HepG2 (cell line): ENCODE measurements around the gene MAPK1. TPM values are rescaled to one million over a fixed set of nuclear protein-coding genes. Genes with fewer than 3 reads are reported as not detected.

ENCODE experiments used
- AKAP8 ChIP-seq: sonication (generic); formaldehyde crosslinking; IDR thresholded peaks from 2 replicates; pipeline ENCODE4 v1.5.1; 2020; ENCODE audit warnings: mild to moderate bottlenecking, missing genetic modification reagents
- ATF7-NPFF ChIP-seq: sonication (generic); formaldehyde crosslinking; IDR thresholded peaks from 2 replicates; pipeline ENCODE4 v1.8.1; 2023; ENCODE audit warnings: mild to moderate bottlenecking, low read depth, missing genetic modification reagents, moderate library complexity
- CBX2 ChIP-seq, 2 experiments: fragments of 200-600 bp in 1 of 2; sonication (generic); formaldehyde crosslinking in 1 of 2; IDR thresholded peaks; 2 replicates each; pipeline versions ENCODE4 v1.7.0 to v1.8.1; 2018 to 2022; ENCODE audit warnings: low read depth in 2 of 2, low read length in 1 of 2, mild to moderate bottlenecking in 1 of 2, missing genetic modification reagents in 1 of 2
- GRHL1 ChIP-seq: sonication (generic); formaldehyde crosslinking; conservative IDR thresholded peaks from 2 replicates; pipeline ENCODE4 v1.8.0; 2022; ENCODE audit warnings: missing genetic modification reagents
- GTF3A ChIP-seq: sonication (generic); formaldehyde crosslinking; conservative IDR thresholded peaks from 2 replicates; pipeline ENCODE4 v1.4.0; 2020; ENCODE audit warnings: mild to moderate bottlenecking, missing genetic modification reagents
- HBP1 ChIP-seq: IDR thresholded peaks from 2 replicates; pipeline ENCODE4 v1.6.1; 2016; ENCODE audit warnings: low read depth, control low read depth
- HDAC2 ChIP-seq: sonication (generic); formaldehyde crosslinking; IDR thresholded peaks from 2 replicates; pipeline ENCODE4 v1.4.0; 2020; ENCODE audit warnings: missing genetic modification reagents
- KLF12 ChIP-seq: sonication (generic); formaldehyde crosslinking; IDR thresholded peaks from 2 replicates; pipeline ENCODE4 v1.4.0; 2020; ENCODE audit warnings: missing genetic modification reagents, borderline replicate concordance
- KLF6 ChIP-seq: IDR thresholded peaks from 2 replicates; pipeline ENCODE4 v1.8.0; 2016; ENCODE audit warnings: missing biosample characterization, missing genetic modification reagents
- MED8 ChIP-seq: sonication (generic); formaldehyde crosslinking; IDR thresholded peaks from 2 replicates; pipeline ENCODE4 v1.8.1; 2023; ENCODE audit warnings: mild to moderate bottlenecking, missing genetic modification reagents; ENCODE audit not compliant: insufficient replicate concordance
- MZF1 ChIP-seq: sonication (generic); formaldehyde crosslinking; IDR thresholded peaks from 2 replicates; pipeline ENCODE4 v1.8.1; 2023; ENCODE audit warnings: mild to moderate bottlenecking, missing genetic modification reagents, borderline replicate concordance
- PHF5A ChIP-seq: IDR thresholded peaks from one replicate; pipeline ENCODE4 v1.6.1; 2018; ENCODE audit warnings: low read depth, missing genetic modification reagents; ENCODE audit not compliant: unreplicated experiment
- RBAK ChIP-seq: sonication (generic); formaldehyde crosslinking; IDR thresholded peaks from 2 replicates; pipeline ENCODE4 v1.5.1; 2020; ENCODE audit warnings: mild to moderate bottlenecking, missing genetic modification reagents
- RCOR2 ChIP-seq: IDR thresholded peaks from 2 replicates; pipeline ENCODE4 v1.6.1; 2016; ENCODE audit warnings: missing biosample characterization, missing genetic modification reagents
- SIX4 ChIP-seq: sonication (generic); formaldehyde crosslinking; IDR thresholded peaks from 2 replicates; pipeline ENCODE4 v1.4.0; 2020; ENCODE audit warnings: missing genetic modification reagents
- SMC3 ChIP-seq: IDR thresholded peaks from 2 replicates; pipeline ENCODE4 v1.6.1; 2011; ENCODE audit warnings: low read length, improper control_type of control experiment
- ZFYVE20 ChIP-seq: sonication (generic); formaldehyde crosslinking; IDR thresholded peaks from 2 replicates; pipeline ENCODE4 v1.8.0; 2023; ENCODE audit warnings: low read depth, mild to moderate bottlenecking, moderate library complexity, missing genetic modification reagents, borderline replicate concordance
- ZNF367 ChIP-seq: sonication (generic); formaldehyde crosslinking; IDR thresholded peaks from 2 replicates; pipeline ENCODE4 v1.4.0; 2020; ENCODE audit warnings: missing genetic modification reagents, borderline replicate concordance
- ZNF768 ChIP-seq: sonication (generic); formaldehyde crosslinking; IDR thresholded peaks from 2 replicates; pipeline ENCODE4 v1.4.0; 2020; ENCODE audit warnings: missing genetic modification reagents
- ZNF773 ChIP-seq: sonication (generic); formaldehyde crosslinking; IDR thresholded peaks from 2 replicates; pipeline ENCODE4 v1.4.0; 2020; ENCODE audit warnings: missing genetic modification reagents, borderline replicate concordance
- polyA plus RNA-seq, 8 experiments: library from polyadenylated mRNA; depleted of rRNA in 3 of 8; stranded (reverse) in 7 of 8; unstranded in 1 of 8; fragments of >200 nt; fragmentation: Illumina TruSeq in 4 of 8; extraction: Trizol in 4 of 8; gene quantifications; 2 replicates each; pipeline versions ENCODE4 v1.2.1 to v1.2.3, GENCODE V29; 2011 to 2016; ENCODE audit warnings: low read depth in 4 of 8, missing spikeins in 1 of 8, mixed read lengths in 1 of 8; ENCODE audit not compliant: insufficient read depth in 1 of 8
- total RNA-seq, 5 experiments: library from RNA; depleted of rRNA; stranded (reverse); fragments of >200 nt; fragmentation: Illumina TruSeq; extraction: Trizol; gene quantifications; 2 replicates each; pipeline ENCODE4 v1.2.3, GENCODE V29; 2016; ENCODE audit warnings: low read depth in 1 of 5
- TF ChIP-seq, protein P1 (sequence below): sonication (generic); formaldehyde crosslinking; IDR thresholded peaks from 2 replicates; pipeline ENCODE4 v1.5.0; 2020; ENCODE audit warnings: missing genetic modification reagents
- TF ChIP-seq, protein P2 (sequence below): sonication (generic); formaldehyde crosslinking; IDR thresholded peaks from 2 replicates; pipeline ENCODE4 v1.4.0; 2020; ENCODE audit warnings: low read depth, mild to moderate bottlenecking, missing genetic modification reagents
- TF ChIP-seq, protein P3 (sequence below): sonication (generic); formaldehyde crosslinking; IDR thresholded peaks from 2 replicates; pipeline ENCODE4 v1.5.0; 2020; ENCODE audit warnings: mild to moderate bottlenecking, missing genetic modification reagents

Gene MAPK1
- total and polyA plus RNA-seq, 2 of the 13 experiments (the other 11 are each of a cell fraction or from before 2014, with no cell fraction given) = 107 to 114 TPM

GRCh38 chr22:21867528-21868266, at the start of gene MAPK1 (continued):
- TF ChIP-seq GTF3A (no peak), CBX2 (IDR thresholded peaks at IDR 0.05; ENCODE audit: low read depth, low read length) (no peak), CBX2 (CRISPR knock-in tag; IDR thresholded peaks at IDR 0.05; ENCODE audit: low read depth) (no peak), KLF6 (CRISPR knock-in tag) (peak; percentile 62), AKAP8 (CRISPR knock-in tag) (peak; percentile 38; the same call in 1 of the 2 replicates), MZF1 (CRISPR knock-in tag) (no peak), ZNF773 (CRISPR knock-in tag) (0 out of 2 replicates have a peak, but pooled peaks have one; percentile 20), HDAC2 (CRISPR knock-in tag) (peak; percentile 63; the same call in 1 of the 2 replicates), RBAK (no peak), ZNF768 (CRISPR knock-in tag) (0 out of 2 replicates have a peak, but pooled peaks have one; percentile 63), ATF7-NPFF (peak; percentile 75; the same call in 1 of the 2 replicates), SMC3 (no peak), PHF5A (CRISPR knock-in tag) (no peak), ZFYVE20 (CRISPR knock-in tag) (0 out of 2 replicates have a peak, but pooled peaks have one; percentile 40), MED8 (CRISPR knock-in tag) (no peak), KLF12 (CRISPR knock-in tag) (peak; percentile 78; the same call in 1 of the 2 replicates), ZNF367 (CRISPR knock-in tag) (no peak), SIX4 (CRISPR knock-in tag) (no peak), RCOR2 (CRISPR knock-in tag) (no peak), GRHL1 (no peak; the same call in 1 of the 2 replicates), HBP1 (peak; percentile 83; the same call in 1 of the 2 replicates)
- TF ChIP-seq, protein P1, sequence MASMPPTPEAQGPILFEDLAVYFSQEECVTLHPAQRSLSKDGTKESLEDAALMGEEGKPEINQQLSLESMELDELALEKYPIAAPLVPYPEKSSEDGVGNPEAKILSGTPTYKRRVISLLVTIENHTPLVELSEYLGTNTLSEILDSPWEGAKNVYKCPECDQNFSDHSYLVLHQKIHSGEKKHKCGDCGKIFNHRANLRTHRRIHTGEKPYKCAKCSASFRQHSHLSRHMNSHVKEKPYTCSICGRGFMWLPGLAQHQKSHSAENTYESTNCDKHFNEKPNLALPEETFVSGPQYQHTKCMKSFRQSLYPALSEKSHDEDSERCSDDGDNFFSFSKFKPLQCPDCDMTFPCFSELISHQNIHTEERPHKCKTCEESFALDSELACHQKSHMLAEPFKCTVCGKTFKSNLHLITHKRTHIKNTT (CRISPR knock-in tag) = no peak
- TF ChIP-seq, protein P2, sequence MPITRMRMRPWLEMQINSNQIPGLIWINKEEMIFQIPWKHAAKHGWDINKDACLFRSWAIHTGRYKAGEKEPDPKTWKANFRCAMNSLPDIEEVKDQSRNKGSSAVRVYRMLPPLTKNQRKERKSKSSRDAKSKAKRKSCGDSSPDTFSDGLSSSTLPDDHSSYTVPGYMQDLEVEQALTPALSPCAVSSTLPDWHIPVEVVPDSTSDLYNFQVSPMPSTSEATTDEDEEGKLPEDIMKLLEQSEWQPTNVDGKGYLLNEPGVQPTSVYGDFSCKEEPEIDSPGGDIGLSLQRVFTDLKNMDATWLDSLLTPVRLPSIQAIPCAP (CRISPR knock-in tag) = no peak
- TF ChIP-seq, protein P3, sequence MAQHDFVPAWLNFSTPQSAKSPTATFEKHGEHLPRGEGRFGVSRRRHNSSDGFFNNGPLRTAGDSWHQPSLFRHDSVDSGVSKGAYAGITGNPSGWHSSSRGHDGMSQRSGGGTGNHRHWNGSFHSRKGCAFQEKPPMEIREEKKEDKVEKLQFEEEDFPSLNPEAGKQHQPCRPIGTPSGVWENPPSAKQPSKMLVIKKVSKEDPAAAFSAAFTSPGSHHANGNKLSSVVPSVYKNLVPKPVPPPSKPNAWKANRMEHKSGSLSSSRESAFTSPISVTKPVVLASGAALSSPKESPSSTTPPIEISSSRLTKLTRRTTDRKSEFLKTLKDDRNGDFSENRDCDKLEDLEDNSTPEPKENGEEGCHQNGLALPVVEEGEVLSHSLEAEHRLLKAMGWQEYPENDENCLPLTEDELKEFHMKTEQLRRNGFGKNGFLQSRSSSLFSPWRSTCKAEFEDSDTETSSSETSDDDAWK (CRISPR knock-in tag) = no peak
